IMR-90 (cell line): Measurements from ENCODE around the gene HIRA. TPM values are rescaled to one million over a fixed set of nuclear protein-coding genes. Genes with fewer than 3 reads are reported as not detected.

ENCODE experiments used
- ATAC-seq: fragments of 200-7000 bp; cut with Tn5 transposase; 2 replicates; pipeline ENCODE4 v1.9.1; 2020; ENCODE audit warnings: low read depth, mild to moderate bottlenecking, moderate library complexity
- BruUV-seq: library from RNA; stranded (reverse); fragments of 400-500 nt; replicated peaks from 2 replicates; lab custom pipeline; 2021; lab: Mats Ljungman, UMichigan
- CTCF ChIA-PET: fragments of 300-600 bp; formaldehyde crosslinking; extraction: SDS; loops from one replicate; lab custom pipeline; 2021; ENCODE audit warnings: antibody characterized with exemption; lab: Yijun Ruan, JAX
- POLR2A ChIA-PET: fragments of 300-600 bp; sonication (Branson Sonifier 250); formaldehyde crosslinking; loops from one replicate; lab custom pipeline; 2022; ENCODE audit warnings: antibody characterized with exemption; ENCODE audit not compliant: unreplicated experiment; lab: Charles Lee
- DNase-seq: peaks from one replicate; pipeline ENCODE4 v3.0.0; 2013
- H2AFZ ChIP-seq: replicated peaks from 2 replicates; pipeline ENCODE3; 2013; ENCODE audit warnings: low read length, mild to moderate bottlenecking; ENCODE audit not compliant: poor library complexity
- H2AK5ac ChIP-seq: 2 replicates; pipeline ENCODE4 v1.6.1; 2013; ENCODE audit warnings: low read depth, low read length, inconsistent platforms
- H2AK9ac ChIP-seq: replicated peaks from 2 replicates; pipeline ENCODE3; 2013; ENCODE audit warnings: mild to moderate bottlenecking, low read depth, low read length, moderate library complexity; ENCODE audit not compliant: poor library complexity
- H2BK120ac ChIP-seq: 2 replicates; pipeline ENCODE4 v1.6.1; 2013; ENCODE audit warnings: low read depth, low read length, inconsistent platforms
- H2BK15ac ChIP-seq: 3 replicates; pipeline ENCODE4 v1.6.1; 2013; ENCODE audit warnings: low read depth, low read length, inconsistent platforms
- H2BK20ac ChIP-seq: 2 replicates; pipeline ENCODE4 v1.6.1; 2013; ENCODE audit warnings: low read depth, mild to moderate bottlenecking, inconsistent platforms, low read length, moderate library complexity
- H2BK5ac ChIP-seq: 2 replicates; pipeline ENCODE4 v1.6.1; 2013; ENCODE audit warnings: mild to moderate bottlenecking, low read depth, low read length, inconsistent platforms; ENCODE audit not compliant: poor library complexity, severe bottlenecking
- H3K14ac ChIP-seq: replicated peaks from 2 replicates; pipeline ENCODE4 v1.6.1; 2013; ENCODE audit warnings: low read depth, low read length, inconsistent platforms
- H3K18ac ChIP-seq: 2 replicates; pipeline ENCODE4 v1.6.1; 2013; ENCODE audit warnings: low read depth, low read length, control low read depth
- H3K23ac ChIP-seq: 2 replicates; pipeline ENCODE4 v1.6.1; 2013; ENCODE audit warnings: low read depth, low read length, inconsistent platforms
- H3K27ac ChIP-seq: 2 replicates; pipeline ENCODE4 v1.5.1; 2013; ENCODE audit warnings: mild to moderate bottlenecking, control low read depth, low read length; ENCODE audit not compliant: insufficient read depth
- H3K27me3 ChIP-seq: 2 replicates; pipeline ENCODE4 v1.6.1; 2013; ENCODE audit warnings: low read length; ENCODE audit not compliant: control insufficient read depth, insufficient read depth
- H3K36me3 ChIP-seq: 2 replicates; pipeline ENCODE4 v1.6.1; 2013; ENCODE audit warnings: low read length, mixed read lengths; ENCODE audit not compliant: control insufficient read depth, insufficient read depth
- H3K4ac ChIP-seq: 2 replicates; pipeline ENCODE4 v1.6.1; 2013; ENCODE audit warnings: low read depth, low read length, inconsistent platforms
- H3K4me1 ChIP-seq: 2 replicates; pipeline ENCODE4 v1.6.1; 2013; ENCODE audit warnings: low read length, mixed read lengths; ENCODE audit not compliant: control insufficient read depth, insufficient read depth
- H3K4me2 ChIP-seq: 2 replicates; pipeline ENCODE4 v1.6.1; 2013; ENCODE audit warnings: low read depth, mild to moderate bottlenecking, control low read depth, low read length, moderate library complexity
- H3K4me3 ChIP-seq: 2 replicates; pipeline ENCODE4 v1.5.1; 2013; ENCODE audit warnings: low read depth, mild to moderate bottlenecking, control low read depth, low read length, moderate library complexity; ENCODE audit not compliant: insufficient read depth
- H3K56ac ChIP-seq: 2 replicates; pipeline ENCODE4 v1.6.1; 2013; ENCODE audit warnings: low read length, inconsistent platforms; ENCODE audit not compliant: insufficient read depth; ENCODE audit errors: extremely low read depth
- H3K79me1 ChIP-seq, 2 experiments: 2 replicates each; pipeline ENCODE4 v1.6.1; 2013; ENCODE audit warnings: low read length in 2 of 2, inconsistent platforms in 1 of 2, low read depth in 1 of 2
- H3K9ac ChIP-seq: 2 replicates; pipeline ENCODE4 v1.6.1; 2013; ENCODE audit warnings: low read depth, low read length, control low read depth
- H3K9me1 ChIP-seq: 2 replicates; pipeline ENCODE4 v1.6.1; 2013; ENCODE audit warnings: low read length, inconsistent platforms; ENCODE audit not compliant: insufficient read depth
- H3K9me3 ChIP-seq: 2 replicates; pipeline ENCODE4 v1.6.1; 2013; ENCODE audit warnings: low read length; ENCODE audit not compliant: control insufficient read depth, insufficient read depth
- H4K20me1 ChIP-seq: 2 replicates; pipeline ENCODE4 v1.6.1; 2013; ENCODE audit warnings: low read length, inconsistent platforms; ENCODE audit not compliant: insufficient read depth
- H4K5ac ChIP-seq: 2 replicates; pipeline ENCODE4 v1.6.1; 2013; ENCODE audit warnings: mild to moderate bottlenecking, low read depth, low read length, control low read depth
- H4K8ac ChIP-seq, 2 experiments: 2 replicates each; pipeline ENCODE4 v1.6.1; 2013; ENCODE audit warnings: low read depth in 2 of 2, low read length in 2 of 2, control low read depth in 1 of 2, inconsistent platforms in 1 of 2
- H4K91ac ChIP-seq: 2 replicates; pipeline ENCODE4 v1.6.1; 2013; ENCODE audit warnings: low read depth, low read length, inconsistent platforms; ENCODE audit not compliant: insufficient read depth
- BHLHE40 ChIP-seq: fragments of 150-350 bp; IDR thresholded peaks from 2 replicates; pipeline ENCODE4 v1.6.1; 2016; ENCODE audit warnings: mild to moderate bottlenecking, low read depth, low read length
- CEBPB ChIP-seq: IDR thresholded peaks from 2 replicates; pipeline ENCODE4 v1.6.1; 2012; ENCODE audit warnings: low read depth, low read length, improper control_type of control experiment
- CHD1 ChIP-seq: IDR thresholded peaks from 2 replicates; pipeline ENCODE4 v1.6.1; 2012; ENCODE audit warnings: low read depth, low read length, improper control_type of control experiment
- FOS ChIP-seq: fragments of 150-350 bp; IDR thresholded peaks from 2 replicates; pipeline ENCODE4 v1.6.1; 2016; ENCODE audit warnings: low read depth, low read length
- MAFK ChIP-seq: IDR thresholded peaks from 2 replicates; pipeline ENCODE4 v1.6.1; 2012; ENCODE audit warnings: low read depth, low read length, improper control_type of control experiment
- MAZ ChIP-seq: IDR thresholded peaks from 2 replicates; pipeline ENCODE4 v1.6.1; 2012; ENCODE audit warnings: low read depth, mild to moderate bottlenecking, low read length, improper control_type of control experiment, moderate library complexity, borderline replicate concordance
- MXI1 ChIP-seq: IDR thresholded peaks from 2 replicates; pipeline ENCODE4 v1.6.1; 2012; ENCODE audit warnings: low read depth, mild to moderate bottlenecking, low read length, moderate library complexity, borderline replicate concordance
- NFE2L2 ChIP-seq: fragments of 150-350 bp; IDR thresholded peaks from 2 replicates; pipeline ENCODE4 v1.6.1; 2016; ENCODE audit warnings: low read depth, mild to moderate bottlenecking, low read length
- POLR2A ChIP-seq: IDR thresholded peaks from 2 replicates; pipeline ENCODE4 v1.6.1; 2012; ENCODE audit warnings: mild to moderate bottlenecking, low read depth, low read length
- RAD21 ChIP-seq: IDR thresholded peaks from 2 replicates; pipeline ENCODE4 v1.6.1; 2012; ENCODE audit warnings: low read length, improper control_type of control experiment
- RCOR1 ChIP-seq: IDR thresholded peaks from 2 replicates; pipeline ENCODE4 v1.6.1; 2012; ENCODE audit warnings: mild to moderate bottlenecking, low read length, improper control_type of control experiment; ENCODE audit not compliant: insufficient replicate concordance
- RFX5 ChIP-seq: IDR thresholded peaks from 2 replicates; pipeline ENCODE4 v1.8.0; 2012; ENCODE audit warnings: low read depth, mild to moderate bottlenecking, low read length, moderate library complexity
- SMC3 ChIP-seq: fragments of 150-350 bp; IDR thresholded peaks from 2 replicates; pipeline ENCODE4 v1.6.1; 2016; ENCODE audit warnings: low read depth, mild to moderate bottlenecking, antibody characterized with exemption, low read length, moderate library complexity
- WGBS, 2 experiments: methylation state at CpG; one replicate each; pipeline versions ENCODE4 v1.1.5 to v1.1.7; 2013; ENCODE audit warnings: missing lambda C conversion rate in 2 of 2; ENCODE audit not compliant: insufficient read length in 1 of 2; ENCODE audit errors: extremely low coverage in 2 of 2; 5-methylcytosine and 5-hydroxymethylcytosine counted together
- dilution Hi-C: fragments of 300-500 bp; cut with HindIII; formaldehyde crosslinking; loops from one replicate; pipeline ENCODE4 v1.14.3; 2018; ENCODE audit warnings: low sequenced_read_pairs; ENCODE audit not compliant: unreplicated experiment
- in situ Hi-C: fragments of 300-500 bp; cut with MboI; formaldehyde crosslinking; loops from 3 replicates; pipeline ENCODE4 v1.14.3; 2019; ENCODE audit warnings: low sequenced_read_pairs, inconsistent platforms, mixed read lengths
- intact Hi-C: fragments of 100-400 bp; cut with micrococcal nuclease; formaldehyde crosslinking; loops from 2 replicates; pipeline ENCODE4 v1.10.0; 2022
- polyA plus RNA-seq, 3 experiments: library from polyadenylated mRNA; depleted of rRNA; stranded (reverse); fragments of >200 nt; gene quantifications; 2 replicates each; pipeline ENCODE4 v1.2.3, GENCODE V29; 2012; ENCODE audit warnings: low replicate concordance in 1 of 3
- total RNA-seq: library from RNA; depleted of rRNA; stranded (reverse); fragments of >200 nt; gene quantifications from 2 replicates; pipeline ENCODE4 v1.2.3, GENCODE V29; 2012
- TF ChIP-seq, protein P1 (sequence below): conservative IDR thresholded peaks from 2 replicates; pipeline ENCODE4 v1.5.1; 2012; ENCODE audit warnings: mild to moderate bottlenecking, low read depth, low read length, improper control_type of control experiment
- TF ChIP-seq, protein P2 (sequence below): fragments of 150-350 bp; IDR thresholded peaks from 2 replicates; pipeline ENCODE4 v1.6.1; 2016; ENCODE audit warnings: low read depth, mild to moderate bottlenecking, low read length, moderate library complexity, borderline replicate concordance
- TF ChIP-seq, protein P3 (sequence below): fragments of 150-350 bp; IDR thresholded peaks from 2 replicates; pipeline ENCODE4 v1.6.1; 2017; ENCODE audit warnings: mild to moderate bottlenecking, antibody characterized with exemption, low read length, low read depth

HIRA gene
- total and polyA plus RNA-seq, 2 of the 4 experiments (the other 2 are of a cell fraction), result 14.5 to 24.2 TPM

DNA sequence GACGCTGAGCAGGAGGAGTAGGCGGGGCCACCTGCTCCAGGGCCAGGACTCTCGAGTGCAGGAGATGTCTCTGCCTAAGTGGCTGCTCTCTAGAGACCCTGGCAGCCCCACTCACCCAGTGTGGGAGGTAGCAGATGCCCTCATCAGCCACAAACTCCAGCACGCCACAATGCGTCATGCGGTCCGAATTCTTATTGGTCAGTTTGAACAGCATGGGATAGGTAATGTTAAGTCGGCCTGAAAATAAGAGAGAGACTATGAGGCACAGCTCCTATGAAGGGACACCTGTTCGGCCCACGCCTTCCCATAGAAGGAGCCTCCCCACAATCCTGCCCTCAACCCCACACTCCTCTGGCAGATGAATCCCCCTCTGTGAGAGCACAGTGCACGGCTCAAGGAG lies 40.0 kb upstream of the HIRA start:
- no peaks in the 10 kb centered on the region for H3K27me3 ChIP-seq
- H3K4ac ChIP-seq, result no peak overlapping the region
- no peak for ATAC-seq
- no peak overlapping the region for H3K14ac ChIP-seq
- no peak overlapping the region for H2BK120ac ChIP-seq
- H2BK15ac ChIP-seq, result no peak overlapping the region
- no peak overlapping the region for H4K8ac ChIP-seq
- H3K9me3 ChIP-seq, result no peaks in the 10 kb centered on the region
- peaks cover 26 to 68% of the 10 kb centered on the region in 2 experiments for H3K79me1 ChIP-seq
- H3K4me2 ChIP-seq, result no peak overlapping the region
- intact Hi-C loops (no loop called here), in situ Hi-C loops (no loop called here), dilution Hi-C loops (no loop called here)
- no peak overlapping the region for H2AFZ ChIP-seq
- H3K4me3 ChIP-seq, result no peak overlapping the region
- no peak overlapping the region for H4K91ac ChIP-seq
- H3K27ac ChIP-seq, result no peak overlapping the region
- H2BK5ac ChIP-seq, result no peak overlapping the region
- no peaks in the 10 kb centered on the region; the same call in 1 of the 2 replicates for H3K4me1 ChIP-seq
- POLR2A ChIA-PET, result no interaction called here
- WGBS, 2 experiments, result 73% methylated on average over 3 of the region's 11 CpGs; no CpG with 5 or more reads in 1 of the 2 experiments
- H2AK9ac ChIP-seq, result no peak overlapping the region
- H2AK5ac ChIP-seq, result no peak overlapping the region
- no peak for DNase-seq
- H2BK20ac ChIP-seq, result no peak overlapping the region
- H3K36me3 ChIP-seq, result peaks cover 80% of the 10 kb centered on the region
- H4K5ac ChIP-seq, result no peak overlapping the region
- CTCF ChIA-PET, result no interaction called here
- H3K56ac ChIP-seq, result no peak overlapping the region
- TF ChIP-seq BHLHE40, result no peak
- no peak for TF ChIP-seq FOS
- TF ChIP-seq NFE2L2, result no peak
- TF ChIP-seq MAZ, result no peak
- TF ChIP-seq RCOR1, result no peak
- TF ChIP-seq MAFK, result no peak
- TF ChIP-seq, protein P1, sequence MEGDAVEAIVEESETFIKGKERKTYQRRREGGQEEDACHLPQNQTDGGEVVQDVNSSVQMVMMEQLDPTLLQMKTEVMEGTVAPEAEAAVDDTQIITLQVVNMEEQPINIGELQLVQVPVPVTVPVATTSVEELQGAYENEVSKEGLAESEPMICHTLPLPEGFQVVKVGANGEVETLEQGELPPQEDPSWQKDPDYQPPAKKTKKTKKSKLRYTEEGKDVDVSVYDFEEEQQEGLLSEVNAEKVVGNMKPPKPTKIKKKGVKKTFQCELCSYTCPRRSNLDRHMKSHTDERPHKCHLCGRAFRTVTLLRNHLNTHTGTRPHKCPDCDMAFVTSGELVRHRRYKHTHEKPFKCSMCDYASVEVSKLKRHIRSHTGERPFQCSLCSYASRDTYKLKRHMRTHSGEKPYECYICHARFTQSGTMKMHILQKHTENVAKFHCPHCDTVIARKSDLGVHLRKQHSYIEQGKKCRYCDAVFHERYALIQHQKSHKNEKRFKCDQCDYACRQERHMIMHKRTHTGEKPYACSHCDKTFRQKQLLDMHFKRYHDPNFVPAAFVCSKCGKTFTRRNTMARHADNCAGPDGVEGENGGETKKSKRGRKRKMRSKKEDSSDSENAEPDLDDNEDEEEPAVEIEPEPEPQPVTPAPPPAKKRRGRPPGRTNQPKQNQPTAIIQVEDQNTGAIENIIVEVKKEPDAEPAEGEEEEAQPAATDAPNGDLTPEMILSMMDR, result no peak
- TF ChIP-seq RFX5, result no peak
- no peak for TF ChIP-seq SMC3
- no peak for TF ChIP-seq MXI1
- no peak for TF ChIP-seq RAD21
- TF ChIP-seq, protein P2, sequence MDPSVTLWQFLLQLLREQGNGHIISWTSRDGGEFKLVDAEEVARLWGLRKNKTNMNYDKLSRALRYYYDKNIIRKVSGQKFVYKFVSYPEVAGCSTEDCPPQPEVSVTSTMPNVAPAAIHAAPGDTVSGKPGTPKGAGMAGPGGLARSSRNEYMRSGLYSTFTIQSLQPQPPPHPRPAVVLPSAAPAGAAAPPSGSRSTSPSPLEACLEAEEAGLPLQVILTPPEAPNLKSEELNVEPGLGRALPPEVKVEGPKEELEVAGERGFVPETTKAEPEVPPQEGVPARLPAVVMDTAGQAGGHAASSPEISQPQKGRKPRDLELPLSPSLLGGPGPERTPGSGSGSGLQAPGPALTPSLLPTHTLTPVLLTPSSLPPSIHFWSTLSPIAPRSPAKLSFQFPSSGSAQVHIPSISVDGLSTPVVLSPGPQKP, result no peak
- TF ChIP-seq, protein P3, sequence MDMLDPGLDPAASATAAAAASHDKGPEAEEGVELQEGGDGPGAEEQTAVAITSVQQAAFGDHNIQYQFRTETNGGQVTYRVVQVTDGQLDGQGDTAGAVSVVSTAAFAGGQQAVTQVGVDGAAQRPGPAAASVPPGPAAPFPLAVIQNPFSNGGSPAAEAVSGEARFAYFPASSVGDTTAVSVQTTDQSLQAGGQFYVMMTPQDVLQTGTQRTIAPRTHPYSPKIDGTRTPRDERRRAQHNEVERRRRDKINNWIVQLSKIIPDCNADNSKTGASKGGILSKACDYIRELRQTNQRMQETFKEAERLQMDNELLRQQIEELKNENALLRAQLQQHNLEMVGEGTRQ, result no peak
- no peak for TF ChIP-seq CHD1
- no peak for TF ChIP-seq CEBPB
- TF ChIP-seq POLR2A, result no peak
- H4K20me1 ChIP-seq, result peaks cover 52% of the 10 kb centered on the region
- no peak overlapping the region for H3K18ac ChIP-seq
- BruUV-seq, result no TSS peak
- no peak overlapping the region for H3K9ac ChIP-seq
- no peak overlapping the region for H3K23ac ChIP-seq
- peaks cover 7% of the 10 kb centered on the region for H3K9me1 ChIP-seq
